ENCODE results near the gene CA9. TPM values are rescaled to one million over a fixed set of nuclear protein-coding genes. Genes with fewer than 3 reads are reported as not detected.

Gene CA9
- polyA plus RNA-seq, 10 donors = 0.42 to 1.6 (median 0.82) TPM; not detected in 1

- DNase-seq = peak; percentile 82 to 91 (median 88)
These were observed 16.0 kb downstream of the CA9 start, which contains the start of gene TPM2 for GRCh38 chr9:35689542-35690293. TPM2 (minus strand) TSS chr9:35689925; CDS start chr9:35689817, 108 bp downstream.

GRCh38 chr9:35690294-35690613, 16.5 kb downstream of the CA9 start:
- DNase-seq = peak in 1 of 3 donors; percentile 89

- peak; percentile 81 to 92 (median 82) for DNase-seq
These were observed 17.0 kb downstream of the CA9 start for GRCh38 chr9:35690614-35691333.

GRCh38 chr9:35691334-35691650, 17.6 kb downstream of the CA9 start:
- DNase-seq = no peak

- DNase-seq = peak in 1 of 3 donors; percentile 24
These were observed 18.1 kb downstream of the CA9 start for GRCh38 chr9:35691757-35692301.

GRCh38 chr9:35695943-35696401, 22.2 kb downstream of the CA9 start:
- DNase-seq = no peak

GRCh38 chr9:35696520-35697215, 22.9 kb downstream of the CA9 start:
- DNase-seq = peak in 2 of 3 donors; percentile 35 to 58

GRCh38 chr9:35697486-35697885, 23.8 kb downstream of the CA9 start:
- no peak for DNase-seq

- no peak for DNase-seq
These were observed 24.5 kb downstream of the CA9 start for GRCh38 chr9:35698231-35698630.

GRCh38 chr9:35700031-35700430, 26.3 kb downstream of the CA9 start:
- no peak for DNase-seq

- DNase-seq = no peak
These were observed 27.2 kb downstream of the CA9 start for GRCh38 chr9:35700942-35701341.

GRCh38 chr9:35702696-35703095, 29.0 kb downstream of the CA9 start:
- DNase-seq = no peak

- no peak for DNase-seq
These were observed 30.4 kb downstream of the CA9 start for GRCh38 chr9:35703906-35704672.

GRCh38 chr9:35705372-35705771, 31.6 kb downstream of the CA9 start:
- DNase-seq = no peak

GRCh38 chr9:35705836-35706430, 32.2 kb downstream of the CA9 start:
- no peak for DNase-seq

- no peak for DNase-seq
These were observed 33.2 kb downstream of the CA9 start for GRCh38 chr9:35706951-35707350.

GRCh38 chr9:35708146-35708545, 34.4 kb downstream of the CA9 start:
- DNase-seq = no peak

- DNase-seq = no peak
These were observed 37.2 kb downstream of the CA9 start for GRCh38 chr9:35710818-35711500.

GRCh38 chr9:35711501-35712428, 38.0 kb downstream of the CA9 start:
- DNase-seq = no peak
